Measurements from ENCODE around the gene ADH6. TPM values are rescaled to one million over a fixed set of nuclear protein-coding genes. Genes with fewer than 3 reads are reported as not detected.

Gene ADH6
- total and polyA plus RNA-seq, 2 of the 13 experiments (the other 11 are each of a cell fraction or from before 2014, with no cell fraction given), result 39.8 to 73.9 TPM

- TF ChIP-seq, protein P1, sequence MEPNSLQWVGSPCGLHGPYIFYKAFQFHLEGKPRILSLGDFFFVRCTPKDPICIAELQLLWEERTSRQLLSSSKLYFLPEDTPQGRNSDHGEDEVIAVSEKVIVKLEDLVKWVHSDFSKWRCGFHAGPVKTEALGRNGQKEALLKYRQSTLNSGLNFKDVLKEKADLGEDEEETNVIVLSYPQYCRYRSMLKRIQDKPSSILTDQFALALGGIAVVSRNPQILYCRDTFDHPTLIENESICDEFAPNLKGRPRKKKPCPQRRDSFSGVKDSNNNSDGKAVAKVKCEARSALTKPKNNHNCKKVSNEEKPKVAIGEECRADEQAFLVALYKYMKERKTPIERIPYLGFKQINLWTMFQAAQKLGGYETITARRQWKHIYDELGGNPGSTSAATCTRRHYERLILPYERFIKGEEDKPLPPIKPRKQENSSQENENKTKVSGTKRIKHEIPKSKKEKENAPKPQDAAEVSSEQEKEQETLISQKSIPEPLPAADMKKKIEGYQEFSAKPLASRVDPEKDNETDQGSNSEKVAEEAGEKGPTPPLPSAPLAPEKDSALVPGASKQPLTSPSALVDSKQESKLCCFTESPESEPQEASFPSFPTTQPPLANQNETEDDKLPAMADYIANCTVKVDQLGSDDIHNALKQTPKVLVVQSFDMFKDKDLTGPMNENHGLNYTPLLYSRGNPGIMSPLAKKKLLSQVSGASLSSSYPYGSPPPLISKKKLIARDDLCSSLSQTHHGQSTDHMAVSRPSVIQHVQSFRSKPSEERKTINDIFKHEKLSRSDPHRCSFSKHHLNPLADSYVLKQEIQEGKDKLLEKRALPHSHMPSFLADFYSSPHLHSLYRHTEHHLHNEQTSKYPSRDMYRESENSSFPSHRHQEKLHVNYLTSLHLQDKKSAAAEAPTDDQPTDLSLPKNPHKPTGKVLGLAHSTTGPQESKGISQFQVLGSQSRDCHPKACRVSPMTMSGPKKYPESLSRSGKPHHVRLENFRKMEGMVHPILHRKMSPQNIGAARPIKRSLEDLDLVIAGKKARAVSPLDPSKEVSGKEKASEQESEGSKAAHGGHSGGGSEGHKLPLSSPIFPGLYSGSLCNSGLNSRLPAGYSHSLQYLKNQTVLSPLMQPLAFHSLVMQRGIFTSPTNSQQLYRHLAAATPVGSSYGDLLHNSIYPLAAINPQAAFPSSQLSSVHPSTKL (CRISPR knock-in tag; IDR thresholded peaks at IDR 0.05), result peak; percentile 22; the same call in 1 of the 2 replicates
- TF ChIP-seq TAF15 (IDR thresholded peaks at IDR 0.05; ENCODE audit: low read depth, low read length, poor library complexity, severe bottlenecking) (no peak), TCF7 (IDR thresholded peaks at IDR 0.05; ENCODE audit: low read depth) (peak; percentile 17; the same call in 1 of the 2 replicates), ZNF800 (CRISPR knock-in tag; IDR thresholded peaks at IDR 0.05) (no peak), ZNF362 (CRISPR knock-in tag; IDR thresholded peaks at IDR 0.05; ENCODE audit: borderline replicate concordance) (peak; percentile 63; the same call in 1 of the 2 replicates), BCL6 (CRISPR knock-in tag; IDR thresholded peaks at IDR 0.05) (peak; percentile 63), FOXP1 (IDR thresholded peaks at IDR 0.05) (no peak), FOXP1 (CRISPR knock-in tag; IDR thresholded peaks at IDR 0.05) (peak; percentile 46; the same call in 1 of the 2 replicates), ZFP36L2 (CRISPR knock-in tag; IDR thresholded peaks at IDR 0.05) (no peak), ZNF282 (IDR thresholded peaks at IDR 0.05; ENCODE audit: partially characterized antibody) (no peak), FOXP4 (CRISPR knock-in tag; IDR thresholded peaks at IDR 0.05) (peak; percentile 38; the same call in 1 of the 2 replicates), BRF2 (CRISPR knock-in tag; IDR thresholded peaks at IDR 0.05) (no peak), HNF4A (CRISPR knock-in tag; IDR thresholded peaks at IDR 0.05) (peak; percentile 43; the same call in 1 of the 2 replicates), SMAD1 (CRISPR knock-in tag; IDR thresholded peaks at IDR 0.05; ENCODE audit: borderline replicate concordance, low read depth) (no peak), POGZ (CRISPR knock-in tag; IDR thresholded peaks at IDR 0.05) (0 out of 2 replicates have a peak, but pooled peaks have one; percentile 17), FOXJ3 (CRISPR knock-in tag; IDR thresholded peaks at IDR 0.05; ENCODE audit: borderline replicate concordance) (peak; percentile 46; the same call in 1 of the 2 replicates), NCOA2 (CRISPR knock-in tag; IDR thresholded peaks at IDR 0.05) (0 out of 2 replicates have a peak, but pooled peaks have one; percentile 13), ZNF766 (CRISPR knock-in tag; IDR thresholded peaks at IDR 0.05; ENCODE audit: borderline replicate concordance) (no peak), ONECUT2 (CRISPR knock-in tag; IDR thresholded peaks at IDR 0.05) (peak; percentile 76)
Measured at GRCh38 chr4:99166544-99166943, 52.5 kb downstream of the ADH6 start (continued).

Measured in HepG2 (cell line).